H1 (cell line): ENCODE measurements around the gene TRDN.

Source experiments
- CHD2 ChIP-seq: IDR thresholded peaks from 2 replicates; pipeline ENCODE4 v1.6.1; 2012; ENCODE audit warnings: low read length, improper control_type of control experiment
- CREB1 ChIP-seq: IDR thresholded peaks from 2 replicates; pipeline ENCODE4 v1.6.1; 2012; ENCODE audit warnings: inconsistent platforms
- JUN ChIP-seq: IDR thresholded peaks from 2 replicates; pipeline ENCODE4 v1.6.1; 2011; ENCODE audit warnings: low read depth, mild to moderate bottlenecking, improper control_type of control experiment, low read length
- POLR2A ChIP-seq, 2 experiments: IDR thresholded peaks; 1 replicate in 1 of 2; 2 replicates in 1 of 2; pipeline ENCODE4 v1.6.1; 2011; ENCODE audit warnings: low read depth in 2 of 2, low read length in 2 of 2, mild to moderate bottlenecking in 2 of 2; ENCODE audit errors: control extremely low read depth in 1 of 2
- POLR2AphosphoS5 ChIP-seq: IDR thresholded peaks from 2 replicates; pipeline ENCODE4 v1.6.1; 2011; ENCODE audit warnings: low read depth, low read length
- TCF12 ChIP-seq: IDR thresholded peaks from 2 replicates; pipeline ENCODE4 v1.6.1; 2011; ENCODE audit warnings: low read depth, mild to moderate bottlenecking, low read length
- TF ChIP-seq, protein P1 (sequence below), 3 experiments: IDR thresholded peaks; 1 replicate in 2 of 3; 2 replicates in 1 of 3; pipeline versions ENCODE4 v1.5.1 to v1.6.1; 2011; ENCODE audit warnings: low read length in 3 of 3, mild to moderate bottlenecking in 3 of 3, inconsistent platforms in 2 of 3, low read depth in 1 of 3, moderate library complexity in 1 of 3; ENCODE audit not compliant: insufficient read depth in 1 of 3; ENCODE audit errors: control extremely low read depth in 1 of 3
- TF ChIP-seq, protein P2 (sequence below): IDR thresholded peaks from 2 replicates; pipeline ENCODE4 v1.6.1; 2012; ENCODE audit warnings: inconsistent platforms
- TF ChIP-seq, protein P3 (sequence below): IDR thresholded peaks from 2 replicates; pipeline ENCODE4 v1.6.1; 2012; ENCODE audit warnings: low read length, inconsistent platforms
- TF ChIP-seq, protein P4 (sequence below): IDR thresholded peaks from 2 replicates; pipeline ENCODE4 v1.6.1; 2011; ENCODE audit warnings: low read length, improper control_type of control experiment

DNA sequence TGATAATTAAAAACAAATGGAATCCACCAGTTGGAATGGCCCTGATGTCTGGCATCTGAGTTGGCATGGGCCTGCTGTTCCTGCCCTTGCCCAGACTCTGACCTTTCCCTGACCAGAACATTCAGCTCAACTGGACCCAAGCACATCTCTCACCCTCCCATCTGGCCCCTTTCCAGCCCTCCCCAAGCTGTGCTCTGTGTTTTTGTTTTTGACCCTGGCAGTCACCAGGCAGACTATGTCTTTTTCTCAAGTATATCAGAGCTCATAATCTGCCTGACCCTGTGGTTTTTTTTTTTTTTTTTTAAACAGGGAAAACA lies 117.6 kb downstream of the TRDN start:
- TF ChIP-seq POLR2A (IDR thresholded peaks at IDR 0.05; ENCODE audit: control extremely low read depth in 1 of 2, low read depth in 2 of 2, low read length in 2 of 2) (no peak), TCF12 (no peak), JUN (no peak), CHD2 (no peak), POLR2AphosphoS5 (no peak), CREB1 (no peak)
- TF ChIP-seq, protein P1, sequence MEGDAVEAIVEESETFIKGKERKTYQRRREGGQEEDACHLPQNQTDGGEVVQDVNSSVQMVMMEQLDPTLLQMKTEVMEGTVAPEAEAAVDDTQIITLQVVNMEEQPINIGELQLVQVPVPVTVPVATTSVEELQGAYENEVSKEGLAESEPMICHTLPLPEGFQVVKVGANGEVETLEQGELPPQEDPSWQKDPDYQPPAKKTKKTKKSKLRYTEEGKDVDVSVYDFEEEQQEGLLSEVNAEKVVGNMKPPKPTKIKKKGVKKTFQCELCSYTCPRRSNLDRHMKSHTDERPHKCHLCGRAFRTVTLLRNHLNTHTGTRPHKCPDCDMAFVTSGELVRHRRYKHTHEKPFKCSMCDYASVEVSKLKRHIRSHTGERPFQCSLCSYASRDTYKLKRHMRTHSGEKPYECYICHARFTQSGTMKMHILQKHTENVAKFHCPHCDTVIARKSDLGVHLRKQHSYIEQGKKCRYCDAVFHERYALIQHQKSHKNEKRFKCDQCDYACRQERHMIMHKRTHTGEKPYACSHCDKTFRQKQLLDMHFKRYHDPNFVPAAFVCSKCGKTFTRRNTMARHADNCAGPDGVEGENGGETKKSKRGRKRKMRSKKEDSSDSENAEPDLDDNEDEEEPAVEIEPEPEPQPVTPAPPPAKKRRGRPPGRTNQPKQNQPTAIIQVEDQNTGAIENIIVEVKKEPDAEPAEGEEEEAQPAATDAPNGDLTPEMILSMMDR (IDR thresholded peaks at IDR 0.05; ENCODE audit: control extremely low read depth in 1 of 3, insufficient read depth in 1 of 3, low read depth in 1 of 3, low read length in 3 of 3), result no peak
- TF ChIP-seq, protein P2, sequence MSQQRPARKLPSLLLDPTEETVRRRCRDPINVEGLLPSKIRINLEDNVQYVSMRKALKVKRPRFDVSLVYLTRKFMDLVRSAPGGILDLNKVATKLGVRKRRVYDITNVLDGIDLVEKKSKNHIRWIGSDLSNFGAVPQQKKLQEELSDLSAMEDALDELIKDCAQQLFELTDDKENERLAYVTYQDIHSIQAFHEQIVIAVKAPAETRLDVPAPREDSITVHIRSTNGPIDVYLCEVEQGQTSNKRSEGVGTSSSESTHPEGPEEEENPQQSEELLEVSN, result no peak
- TF ChIP-seq, protein P3, sequence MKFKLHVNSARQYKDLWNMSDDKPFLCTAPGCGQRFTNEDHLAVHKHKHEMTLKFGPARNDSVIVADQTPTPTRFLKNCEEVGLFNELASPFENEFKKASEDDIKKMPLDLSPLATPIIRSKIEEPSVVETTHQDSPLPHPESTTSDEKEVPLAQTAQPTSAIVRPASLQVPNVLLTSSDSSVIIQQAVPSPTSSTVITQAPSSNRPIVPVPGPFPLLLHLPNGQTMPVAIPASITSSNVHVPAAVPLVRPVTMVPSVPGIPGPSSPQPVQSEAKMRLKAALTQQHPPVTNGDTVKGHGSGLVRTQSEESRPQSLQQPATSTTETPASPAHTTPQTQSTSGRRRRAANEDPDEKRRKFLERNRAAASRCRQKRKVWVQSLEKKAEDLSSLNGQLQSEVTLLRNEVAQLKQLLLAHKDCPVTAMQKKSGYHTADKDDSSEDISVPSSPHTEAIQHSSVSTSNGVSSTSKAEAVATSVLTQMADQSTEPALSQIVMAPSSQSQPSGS, result no peak
- TF ChIP-seq, protein P4, sequence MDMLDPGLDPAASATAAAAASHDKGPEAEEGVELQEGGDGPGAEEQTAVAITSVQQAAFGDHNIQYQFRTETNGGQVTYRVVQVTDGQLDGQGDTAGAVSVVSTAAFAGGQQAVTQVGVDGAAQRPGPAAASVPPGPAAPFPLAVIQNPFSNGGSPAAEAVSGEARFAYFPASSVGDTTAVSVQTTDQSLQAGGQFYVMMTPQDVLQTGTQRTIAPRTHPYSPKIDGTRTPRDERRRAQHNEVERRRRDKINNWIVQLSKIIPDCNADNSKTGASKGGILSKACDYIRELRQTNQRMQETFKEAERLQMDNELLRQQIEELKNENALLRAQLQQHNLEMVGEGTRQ, result no peak
